Measurements from ENCODE around the gene GGT5. TPM values are rescaled to one million over a fixed set of nuclear protein-coding genes. Genes with fewer than 3 reads are reported as not detected.

Gene GGT5
- total RNA-seq, 2 experiments from 2014 or later: not detected

DNA sequence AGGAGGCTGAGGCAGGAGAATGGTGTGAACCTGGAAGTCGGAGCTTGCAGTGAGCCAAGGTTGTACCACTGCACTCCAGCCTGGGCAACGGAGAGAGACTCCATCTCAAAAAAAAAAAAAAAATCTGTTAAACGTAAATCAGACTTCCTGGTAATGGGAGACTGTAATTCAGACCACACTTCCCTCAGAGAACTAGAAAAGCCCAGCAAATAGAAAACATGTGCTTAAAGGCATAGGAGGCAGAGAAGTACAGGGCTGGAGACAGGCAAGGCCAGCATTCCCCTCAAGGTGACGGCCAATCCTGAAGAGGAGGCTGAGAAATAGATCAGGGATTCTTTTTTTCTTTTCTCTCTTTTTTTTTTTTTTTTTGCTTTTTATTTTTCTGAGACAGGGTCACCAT lies 8.2 kb downstream of the GGT5 start:
- no peaks in the 10 kb centered on the region for H3K27me3 ChIP-seq (ENCODE audit: control insufficient read depth in 1 of 2, insufficient read depth in 2 of 2, low read length in 2 of 2)
- H3K4me1 ChIP-seq (ENCODE audit: insufficient read depth, low read length): no peaks in the 10 kb centered on the region
- H3K27ac ChIP-seq (ENCODE audit: low read depth in 1 of 2, low read length in 2 of 2): no peak overlapping the region
- POLR2A ChIA-PET: no interaction called here
- no peaks in the 10 kb centered on the region for H3K9me3 ChIP-seq (ENCODE audit: control insufficient read depth in 1 of 2, insufficient read depth in 1 of 2, low read length in 2 of 2)
- intact Hi-C loops (cut with DNase I, micrococcal nuclease): no loop called here
- H3K9me3 Mint-ChIP-seq: no peaks in the 10 kb centered on the region
- H3K27ac Mint-ChIP-seq: no peak overlapping the region
- no peak for ATAC-seq (ENCODE audit: poor library complexity)
- CTCF ChIA-PET: no interaction called here
- H3K4me3 Mint-ChIP-seq: no peak overlapping the region
- H3K36me3 ChIP-seq (ENCODE audit: insufficient read depth, low read length): no peaks in the 10 kb centered on the region
- no peak for DNase-seq
- H3K27me3 Mint-ChIP-seq: no peaks in the 10 kb centered on the region
- no peak overlapping the region for H3K4me3 ChIP-seq (ENCODE audit: low read length)
- H3K4me1 Mint-ChIP-seq (ENCODE audit: low read depth): peaks cover 6% of the 10 kb centered on the region
- TF ChIP-seq, protein P1, sequence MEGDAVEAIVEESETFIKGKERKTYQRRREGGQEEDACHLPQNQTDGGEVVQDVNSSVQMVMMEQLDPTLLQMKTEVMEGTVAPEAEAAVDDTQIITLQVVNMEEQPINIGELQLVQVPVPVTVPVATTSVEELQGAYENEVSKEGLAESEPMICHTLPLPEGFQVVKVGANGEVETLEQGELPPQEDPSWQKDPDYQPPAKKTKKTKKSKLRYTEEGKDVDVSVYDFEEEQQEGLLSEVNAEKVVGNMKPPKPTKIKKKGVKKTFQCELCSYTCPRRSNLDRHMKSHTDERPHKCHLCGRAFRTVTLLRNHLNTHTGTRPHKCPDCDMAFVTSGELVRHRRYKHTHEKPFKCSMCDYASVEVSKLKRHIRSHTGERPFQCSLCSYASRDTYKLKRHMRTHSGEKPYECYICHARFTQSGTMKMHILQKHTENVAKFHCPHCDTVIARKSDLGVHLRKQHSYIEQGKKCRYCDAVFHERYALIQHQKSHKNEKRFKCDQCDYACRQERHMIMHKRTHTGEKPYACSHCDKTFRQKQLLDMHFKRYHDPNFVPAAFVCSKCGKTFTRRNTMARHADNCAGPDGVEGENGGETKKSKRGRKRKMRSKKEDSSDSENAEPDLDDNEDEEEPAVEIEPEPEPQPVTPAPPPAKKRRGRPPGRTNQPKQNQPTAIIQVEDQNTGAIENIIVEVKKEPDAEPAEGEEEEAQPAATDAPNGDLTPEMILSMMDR (IDR thresholded peaks at IDR 0.05): no peak
- no peaks in the 10 kb centered on the region for H3K36me3 Mint-ChIP-seq (ENCODE audit: low read depth)

GRCh38 chr22:24235315-24235714 lies 9.6 kb downstream of the GGT5 start:
- Histone ChIP-seq H3K4me1 (ENCODE audit: insufficient read depth, low read length) (no peaks in the 10 kb centered on the region), H3K4me3 (ENCODE audit: low read length) (no peak overlapping the region), H3K27ac (ENCODE audit: low read depth in 1 of 2, low read length in 2 of 2) (no peak overlapping the region), H3K27me3 (ENCODE audit: control insufficient read depth in 1 of 2, insufficient read depth in 2 of 2, low read length in 2 of 2) (no peaks in the 10 kb centered on the region), H3K36me3 (ENCODE audit: insufficient read depth, low read length) (no peaks in the 10 kb centered on the region), H3K9me3 (ENCODE audit: control insufficient read depth in 1 of 2, insufficient read depth in 1 of 2, low read length in 2 of 2) (no peaks in the 10 kb centered on the region)
- no peaks in the 10 kb centered on the region for H3K9me3 Mint-ChIP-seq
- no peaks in the 10 kb centered on the region for H3K36me3 Mint-ChIP-seq (ENCODE audit: low read depth)
- ATAC-seq (ENCODE audit: poor library complexity) (no peak), DNase-seq (no peak)
- POLR2A ChIA-PET: no interaction called here
- intact Hi-C loops (cut with DNase I, micrococcal nuclease): no loop called here
- H3K4me1 Mint-ChIP-seq (ENCODE audit: low read depth): peaks cover 4% of the 10 kb centered on the region
- CTCF ChIA-PET: no interaction called here
- TF ChIP-seq, protein P1 (IDR thresholded peaks at IDR 0.05): no peak
- H3K27ac Mint-ChIP-seq: no peak overlapping the region
- no peaks in the 10 kb centered on the region for H3K27me3 Mint-ChIP-seq
- no peak overlapping the region for H3K4me3 Mint-ChIP-seq

DNA sequence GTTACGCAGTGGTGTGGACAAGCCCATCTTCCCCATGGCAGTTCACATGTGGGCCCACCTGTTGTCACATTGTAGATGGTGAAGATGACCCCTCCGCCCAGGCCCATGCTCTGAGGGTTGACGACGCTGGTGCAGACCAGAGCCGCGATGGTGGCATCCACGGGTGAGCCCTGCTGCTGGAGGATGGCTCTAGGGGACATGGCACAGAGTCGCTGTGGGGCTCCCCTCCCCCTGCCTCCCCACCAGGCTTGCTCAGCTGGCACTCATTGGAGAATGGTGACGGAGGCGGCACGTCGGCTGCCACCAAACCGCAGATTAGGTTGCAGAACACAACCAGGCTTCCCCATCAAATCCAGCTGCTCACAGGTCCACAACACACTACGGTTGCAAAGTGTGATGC lies 11.1 kb downstream of the GGT5 start:
- Histone ChIP-seq H3K4me1 (ENCODE audit: insufficient read depth, low read length) (no peaks in the 10 kb centered on the region), H3K9me3 (ENCODE audit: control insufficient read depth in 1 of 2, insufficient read depth in 1 of 2, low read length in 2 of 2) (no peaks in the 10 kb centered on the region), H3K27me3 (ENCODE audit: control insufficient read depth in 1 of 2, insufficient read depth in 2 of 2, low read length in 2 of 2) (no peaks in the 10 kb centered on the region), H3K4me3 (ENCODE audit: low read length) (no peak overlapping the region), H3K36me3 (ENCODE audit: insufficient read depth, low read length) (no peaks in the 10 kb centered on the region), H3K27ac (ENCODE audit: low read depth in 1 of 2, low read length in 2 of 2) (no peak overlapping the region)
- no peaks in the 10 kb centered on the region for H3K36me3 Mint-ChIP-seq (ENCODE audit: low read depth)
- H3K27me3 Mint-ChIP-seq: no peaks in the 10 kb centered on the region
- peaks cover 4% of the 10 kb centered on the region for H3K4me1 Mint-ChIP-seq (ENCODE audit: low read depth)
- ATAC-seq (ENCODE audit: poor library complexity) (no peak), DNase-seq (no peak)
- CTCF ChIA-PET: no interaction called here
- intact Hi-C loops (cut with DNase I, micrococcal nuclease): no loop called here
- no peak overlapping the region for H3K27ac Mint-ChIP-seq
- H3K4me3 Mint-ChIP-seq: no peak overlapping the region
- TF ChIP-seq, protein P1 (IDR thresholded peaks at IDR 0.05): no peak
- no peaks in the 10 kb centered on the region for H3K9me3 Mint-ChIP-seq
- POLR2A ChIA-PET: interaction anchor here (1.0 kb wide), 1 partner anchor 9 kb away, joined by 4 read pairs; no protein-coding TSS in a partner anchor

All from CD4-positive, alpha-beta T cell (primary cell).